NCI-H1417 treated with DMSO at 0.1 percent for 48 hours (cell line): ENCODE measurements around the gene CST7.
"Not testable (repeated sequence)": the region's sequence is repeated elsewhere in the genome, so short reads cannot be mapped to it uniquely, and the experiment has no call there.

Source experiments
- DNase-seq: peaks from one replicate; lab custom pipeline; 2025; lab: John Stamatoyannopoulos, UW

Gene CST7

DNA sequence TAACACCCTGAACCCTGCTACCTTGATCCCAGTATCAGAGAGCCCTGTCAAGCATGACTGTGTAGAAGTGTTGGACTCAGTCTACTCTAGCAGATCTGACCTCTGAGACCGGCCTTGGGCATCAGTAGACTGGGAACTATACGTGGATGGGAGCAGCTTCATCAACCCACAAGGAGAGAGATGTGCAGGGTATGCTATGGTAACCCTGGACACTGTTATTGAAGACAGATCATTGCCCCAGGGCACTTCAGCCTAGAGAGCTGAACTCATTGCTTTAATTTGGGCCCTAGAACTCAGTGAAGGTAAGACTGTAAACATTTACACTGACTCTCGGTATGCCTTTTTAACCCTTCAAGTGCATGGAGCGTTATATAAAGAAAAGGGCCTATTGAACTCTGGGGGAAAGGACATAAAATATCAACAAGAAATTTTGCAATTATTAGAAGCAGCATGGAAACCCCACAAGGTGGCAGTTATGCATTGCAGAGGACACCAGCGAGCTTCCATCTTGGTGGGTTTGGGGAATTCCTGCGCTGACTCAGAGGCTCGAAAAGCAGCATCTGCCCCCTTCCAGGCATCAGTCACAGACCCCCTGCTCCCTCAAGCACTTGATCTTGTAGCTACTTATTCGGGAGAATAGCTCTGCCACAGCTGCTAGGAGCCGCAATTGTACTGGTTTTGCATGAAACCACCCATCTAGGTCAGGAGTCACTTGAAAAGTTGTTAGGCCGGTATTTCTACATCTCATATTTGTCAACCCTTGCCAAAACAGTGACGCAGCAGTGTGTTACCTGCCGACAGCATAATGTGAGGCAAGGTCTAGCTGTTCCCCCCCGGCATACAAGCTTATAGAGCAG lies 19.0 kb upstream of the CST7 start:
- peak; percentile 68 for DNase-seq

DNA sequence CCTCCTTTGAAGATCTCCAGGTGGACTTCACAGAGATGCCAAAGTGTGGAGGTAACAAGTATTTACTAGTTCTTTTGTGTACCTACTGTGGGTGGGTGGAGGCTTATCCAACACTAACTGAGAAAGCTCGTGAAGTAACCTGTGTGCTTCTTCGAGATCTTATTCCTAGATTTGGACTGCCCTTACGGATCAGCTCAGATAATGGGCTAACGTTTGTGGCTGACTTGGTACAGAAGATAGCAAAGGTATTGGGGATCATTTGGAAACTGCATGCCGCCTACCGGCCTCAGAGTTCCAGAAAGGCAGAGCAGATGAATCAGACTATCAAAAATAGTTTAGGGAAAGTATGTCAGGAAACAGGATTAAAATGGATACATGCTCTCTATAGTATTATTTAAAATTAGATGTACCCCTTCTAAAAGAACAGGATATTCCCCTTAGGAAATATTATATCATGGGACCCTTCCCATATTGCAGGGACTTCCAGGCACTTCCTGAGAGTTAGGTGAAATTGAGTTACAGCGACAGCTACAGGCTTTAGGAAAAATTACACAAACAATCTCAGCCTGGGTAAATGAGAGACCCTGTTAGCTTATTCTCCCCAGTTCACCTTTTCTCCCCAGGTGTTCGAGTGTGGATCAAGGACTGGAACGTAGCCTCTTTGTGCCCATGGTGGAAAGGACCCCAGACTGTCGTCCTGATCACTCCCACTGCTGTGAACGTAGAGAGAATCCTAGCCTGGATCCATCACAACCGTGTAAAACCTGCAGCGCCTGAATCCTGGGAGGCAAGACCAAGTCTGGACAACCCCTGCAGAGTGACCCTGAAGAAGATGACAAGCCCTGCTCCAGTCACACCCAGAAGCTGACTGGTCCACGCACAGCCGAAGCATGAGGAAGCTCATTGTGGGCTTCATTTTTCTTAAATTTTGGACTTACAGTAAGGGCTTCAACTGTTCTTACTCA lies 18.1 kb upstream of the CST7 start:
- DNase-seq: not testable (repeated sequence)

DNA sequence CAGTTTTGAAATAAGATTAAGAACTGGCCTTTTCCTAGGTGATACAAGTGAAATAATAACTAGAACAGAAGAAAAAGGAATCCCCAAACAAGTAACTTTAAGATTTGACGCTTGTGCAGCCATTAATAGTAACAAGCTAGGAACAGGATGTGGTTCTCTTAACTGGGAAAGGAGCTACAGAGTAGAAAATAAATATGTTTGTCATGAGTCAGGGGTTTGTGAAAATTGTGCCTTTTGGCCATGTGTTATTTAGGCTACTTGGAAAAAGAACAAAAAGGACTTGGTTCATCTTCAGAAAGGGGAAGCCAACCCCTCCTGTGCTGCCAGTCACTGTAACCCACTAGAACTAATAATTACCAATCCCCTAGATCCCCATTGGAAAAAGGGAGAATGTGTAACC lies 17.2 kb upstream of the CST7 start:
- not testable (repeated sequence) for DNase-seq

DNA sequence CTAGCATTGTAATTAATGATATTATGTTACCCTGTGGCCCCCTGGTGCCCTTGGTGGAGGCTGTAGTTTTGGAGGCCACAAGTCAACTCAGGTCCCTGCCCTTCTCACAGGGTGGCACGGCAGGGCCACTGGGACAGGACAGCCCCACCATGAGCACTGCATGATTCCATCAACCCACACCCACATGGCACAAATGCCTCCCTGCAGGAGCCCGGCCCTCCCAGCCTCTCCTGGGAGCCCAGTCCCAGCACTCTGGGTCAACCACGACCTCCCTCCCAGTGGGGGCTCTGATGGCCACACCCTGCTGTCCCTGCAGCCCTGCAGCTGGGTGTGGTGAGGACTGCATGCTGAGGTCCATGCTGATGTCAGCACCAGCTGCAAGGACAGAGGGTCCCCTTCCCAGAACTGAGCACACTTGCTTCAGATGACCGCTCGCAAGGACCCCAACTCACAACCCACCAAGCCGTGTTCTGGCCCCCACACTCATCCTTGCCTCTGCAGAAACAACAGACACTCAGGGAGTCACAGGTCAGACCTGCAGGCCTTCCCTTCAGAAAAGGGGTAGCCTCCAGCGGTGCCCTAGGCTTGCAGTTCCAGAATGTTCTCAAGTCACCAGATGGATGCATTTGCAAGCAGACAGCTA lies 15.7 kb upstream of the CST7 start:
- no peak for DNase-seq

DNA sequence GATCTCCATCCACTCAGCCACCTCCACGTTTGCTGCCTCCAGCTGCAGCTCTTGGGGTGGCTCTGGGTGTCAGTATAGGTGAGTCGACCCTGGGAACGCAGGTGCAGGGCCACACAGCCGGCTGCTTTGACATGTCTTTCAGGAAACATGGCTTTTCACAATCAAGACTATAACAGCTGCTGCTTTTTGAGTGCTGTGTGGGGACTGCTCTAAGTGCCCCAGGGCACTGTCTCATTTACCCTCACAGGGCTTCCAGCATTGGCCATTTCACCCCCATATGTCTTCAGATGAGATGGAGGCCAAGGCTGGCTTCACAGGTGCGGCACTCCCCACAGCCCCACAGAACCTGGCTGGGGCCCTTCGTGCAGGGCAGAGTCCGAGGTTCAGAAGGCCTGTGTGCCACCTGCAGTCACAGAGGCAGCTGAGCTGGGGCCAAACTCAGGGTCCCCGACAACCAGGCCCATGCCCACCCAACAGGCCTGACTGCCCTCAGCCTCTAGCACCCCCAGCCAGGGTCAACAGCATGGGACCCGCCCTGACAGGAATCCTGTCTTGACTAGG lies 14.9 kb upstream of the CST7 start:
- DNase-seq: no peak

DNA sequence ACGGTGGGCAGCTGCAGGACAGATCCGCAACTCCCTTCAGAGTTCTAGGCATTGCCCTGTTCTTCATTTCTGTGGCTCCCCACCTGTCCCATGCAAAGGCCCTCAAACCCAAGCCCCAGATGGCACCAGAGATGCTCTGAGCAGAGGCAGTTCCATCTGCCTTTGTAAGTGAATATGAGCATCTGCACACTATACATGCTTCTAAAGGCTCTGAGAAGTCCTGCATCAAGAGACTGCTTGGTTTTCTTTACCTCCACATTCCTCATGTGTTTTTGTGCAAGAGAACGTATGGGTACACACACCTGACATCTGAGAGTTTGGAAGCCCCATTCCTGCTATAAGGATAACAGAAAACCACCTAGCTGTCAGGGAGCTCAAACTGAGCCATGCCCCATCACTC lies 14.4 kb upstream of the CST7 start:
- no peak for DNase-seq

DNA sequence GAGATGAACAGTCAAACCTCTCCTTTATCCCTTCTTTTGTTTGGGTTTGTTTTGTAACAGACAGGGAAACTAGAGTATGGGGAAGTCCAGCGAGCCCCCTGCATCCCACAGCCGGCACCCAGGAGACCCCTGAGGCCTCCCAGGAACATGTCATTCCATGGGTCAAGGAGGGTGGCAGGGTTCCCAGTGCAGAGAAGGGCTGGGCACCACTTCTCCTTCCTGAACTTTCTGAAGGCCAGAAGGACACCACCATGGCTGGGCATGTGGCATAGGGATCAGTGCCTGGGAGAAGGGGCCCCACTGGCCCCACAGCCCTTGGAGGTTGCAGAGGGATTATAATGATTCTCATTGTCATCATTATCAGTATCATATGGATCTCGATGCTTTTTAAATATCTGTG lies 13.9 kb upstream of the CST7 start:
- DNase-seq: no peak

DNA sequence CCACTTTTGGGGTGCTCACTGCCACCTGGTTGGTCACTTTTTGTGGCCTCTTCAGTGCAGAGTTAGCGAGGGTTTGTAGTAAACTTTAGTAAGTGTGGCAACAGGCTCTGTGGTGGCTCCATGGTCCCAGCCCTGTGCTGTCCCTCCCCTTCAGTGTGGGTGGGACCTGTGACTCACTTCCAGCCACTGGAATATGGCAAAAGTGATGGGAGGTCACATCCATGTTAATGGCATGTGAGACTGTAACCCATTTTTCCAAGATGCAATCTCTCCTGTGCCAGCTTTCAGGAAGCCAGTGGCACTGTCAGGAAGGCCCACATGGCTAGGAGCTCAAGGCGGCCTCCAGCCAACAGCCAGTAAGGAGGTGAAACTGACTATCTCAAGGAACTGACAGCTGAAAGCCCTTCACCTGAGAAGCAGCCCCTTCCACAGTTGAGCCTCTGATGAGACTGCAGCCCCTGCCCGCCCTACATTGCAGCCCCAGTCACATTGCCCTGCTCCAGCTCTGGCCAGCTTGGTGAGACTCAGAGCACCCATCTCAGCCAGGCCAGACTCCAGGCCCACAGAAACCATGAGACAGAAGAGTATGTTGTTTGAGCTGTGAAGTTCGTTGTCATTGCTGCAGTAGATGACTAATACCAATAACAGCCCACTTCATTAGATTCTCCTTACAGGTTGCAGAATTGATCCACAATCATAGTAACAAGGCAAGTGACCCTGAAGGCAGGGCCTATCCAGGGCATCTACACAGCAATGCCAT lies 13.1 kb upstream of the CST7 start:
- no peak for DNase-seq

DNA sequence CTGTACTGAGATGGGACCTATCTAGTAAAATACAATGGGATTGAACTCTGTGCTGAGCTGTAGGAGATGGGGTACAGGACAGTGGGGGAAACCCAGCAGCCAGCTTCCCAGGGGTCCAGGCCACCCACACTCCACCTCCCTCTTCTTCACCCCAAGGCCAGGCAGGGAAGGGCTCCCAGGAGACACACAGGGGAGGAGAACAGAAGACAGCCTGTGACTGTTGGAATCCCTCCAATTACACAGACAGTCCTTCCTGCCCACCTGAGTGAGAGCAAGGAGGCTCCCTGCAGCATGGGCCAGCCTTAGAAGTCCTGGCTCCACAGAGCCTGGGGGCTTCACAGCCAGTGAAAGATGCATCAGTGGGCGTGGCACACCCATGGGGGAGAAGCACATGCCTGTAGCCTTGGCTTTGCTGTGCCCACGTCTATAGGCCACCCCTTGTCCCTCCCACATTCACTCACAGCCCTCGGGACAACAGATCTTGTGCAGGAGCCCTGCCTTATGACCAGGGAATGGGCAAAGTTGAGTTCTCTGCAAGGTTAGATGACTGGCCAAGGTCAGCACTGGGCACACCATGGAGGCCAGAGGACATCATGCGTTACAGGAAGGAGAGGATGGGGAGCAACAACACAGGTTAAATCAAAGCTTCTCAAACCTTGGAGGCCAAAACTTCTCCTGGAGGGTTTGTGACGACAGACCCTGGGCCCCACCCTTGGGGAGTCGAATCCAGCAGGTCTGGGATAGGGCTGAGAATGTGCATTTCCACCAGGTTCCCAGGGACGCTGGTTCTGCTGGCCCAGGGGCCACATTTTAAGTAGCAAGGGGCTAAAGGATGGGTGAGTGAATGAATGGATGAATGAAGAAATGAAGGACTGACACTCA lies 12.3 kb upstream of the CST7 start:
- no peak for DNase-seq

DNA sequence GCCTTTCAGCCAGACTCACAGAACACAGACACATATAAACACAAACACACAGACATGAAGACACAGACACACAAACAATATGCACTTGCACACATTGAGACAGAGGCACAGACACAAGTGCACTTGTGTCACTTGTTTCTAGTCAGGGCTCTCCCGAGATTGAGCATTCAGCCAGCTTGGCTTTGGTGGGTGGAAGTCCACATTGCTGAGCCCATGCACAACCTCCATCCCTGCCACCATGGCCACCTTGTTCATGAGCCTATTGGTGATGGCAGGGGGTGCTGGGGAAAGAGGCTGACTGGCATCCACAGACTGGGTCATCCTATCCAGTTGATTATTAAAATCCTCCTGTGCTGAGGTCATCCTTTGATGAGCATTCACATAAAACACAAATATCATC lies 11.5 kb upstream of the CST7 start:
- DNase-seq: no peak

DNA sequence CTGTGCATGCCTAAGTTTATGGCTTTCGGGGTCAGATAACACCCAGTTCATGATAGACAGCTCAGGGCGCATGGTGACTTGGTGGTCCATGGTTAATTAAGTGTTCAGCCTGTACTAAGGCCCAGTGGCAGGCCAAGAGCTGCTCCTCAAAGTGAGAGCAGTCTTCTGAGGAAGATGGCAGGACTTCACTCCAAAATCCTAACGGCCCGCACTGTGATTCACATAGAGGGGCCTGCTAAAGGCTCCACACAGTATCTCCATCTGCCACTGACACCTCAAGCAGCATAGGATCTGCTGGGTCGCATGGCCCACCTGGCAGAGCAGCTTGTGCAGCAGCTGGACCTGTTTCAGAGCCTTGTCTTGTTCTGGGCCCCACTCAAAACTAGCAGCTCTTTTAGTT lies 10.6 kb upstream of the CST7 start:
- DNase-seq: no peak

DNA sequence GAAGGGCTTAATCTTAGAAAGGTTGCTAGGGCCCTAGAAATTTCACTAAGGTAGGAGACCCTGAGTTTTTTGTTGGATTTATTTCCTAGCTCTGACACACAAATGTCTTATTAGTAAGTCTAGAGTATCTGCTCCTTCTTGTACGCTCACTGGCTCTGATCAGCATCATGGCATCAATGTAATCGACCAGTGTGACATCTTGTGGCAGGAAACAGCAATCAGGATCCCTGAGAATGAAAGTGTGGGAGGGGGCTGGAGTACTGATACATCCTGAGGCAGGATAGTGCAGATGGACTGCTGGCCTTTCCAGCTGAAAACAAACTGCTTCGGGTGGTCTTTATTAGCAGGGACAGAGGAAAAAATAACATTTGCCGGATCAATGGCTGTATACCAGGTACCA lies 10.0 kb upstream of the CST7 start:
- DNase-seq: no peak

DNA sequence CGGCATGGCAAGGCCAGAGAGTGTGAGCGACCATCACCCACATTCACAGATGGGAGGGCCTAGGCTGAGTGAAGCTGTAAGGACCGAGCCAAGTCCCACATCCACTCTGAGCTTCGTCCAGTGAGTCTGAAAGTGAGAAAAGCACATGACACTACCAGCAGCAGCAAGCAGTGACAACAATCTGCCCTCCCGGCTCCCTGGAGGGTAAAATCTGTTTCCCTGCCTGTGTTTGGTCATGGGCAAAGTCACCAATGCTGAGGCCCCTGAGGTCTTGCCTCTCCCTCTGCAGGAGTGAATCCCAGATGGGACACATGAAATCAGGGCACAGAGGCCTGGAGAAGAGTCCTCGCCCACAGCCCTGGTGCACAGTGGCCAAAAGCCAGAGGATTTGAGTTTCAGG lies 6.4 kb upstream of the CST7 start:
- no peak for DNase-seq

DNA sequence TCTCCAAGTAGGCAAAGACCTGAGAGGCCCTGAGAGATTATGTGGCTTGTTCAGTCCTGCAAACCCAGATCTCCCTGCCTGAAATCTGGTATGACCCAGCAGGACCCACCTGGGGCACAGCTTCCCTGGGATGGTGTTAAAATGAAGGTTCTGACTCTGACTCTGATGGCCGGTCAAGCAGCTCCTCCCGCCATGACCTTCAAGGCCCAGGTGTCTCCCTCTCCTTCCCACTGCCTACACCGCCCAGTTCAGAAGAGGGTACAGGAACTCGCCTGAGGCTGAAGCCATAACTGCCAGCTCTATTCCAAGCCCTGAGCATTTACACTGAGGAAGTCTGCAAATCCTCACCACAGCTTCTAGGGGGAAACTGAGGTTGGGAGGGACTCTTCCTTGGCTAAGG lies 5.9 kb upstream of the CST7 start:
- DNase-seq: no peak

DNA sequence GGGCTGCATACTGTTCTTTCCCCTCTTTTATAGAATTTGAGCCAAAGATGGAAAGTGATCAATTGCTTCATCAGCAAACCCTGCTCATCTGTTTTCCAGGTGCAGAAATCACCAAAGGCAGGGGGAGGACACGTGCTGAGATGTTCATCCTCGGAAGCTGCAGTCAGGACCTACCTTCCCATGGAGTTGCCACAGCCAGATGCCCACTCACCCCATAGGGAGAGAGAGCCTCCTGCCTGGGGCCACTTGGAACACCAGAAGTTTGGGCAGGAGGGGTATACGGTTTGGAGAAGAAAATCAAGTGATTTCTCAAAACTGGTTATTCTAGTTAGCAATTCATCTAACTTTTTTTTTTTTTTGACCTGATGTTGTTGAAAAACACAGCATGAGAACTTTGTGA lies 5.3 kb upstream of the CST7 start:
- DNase-seq: no peak

DNA sequence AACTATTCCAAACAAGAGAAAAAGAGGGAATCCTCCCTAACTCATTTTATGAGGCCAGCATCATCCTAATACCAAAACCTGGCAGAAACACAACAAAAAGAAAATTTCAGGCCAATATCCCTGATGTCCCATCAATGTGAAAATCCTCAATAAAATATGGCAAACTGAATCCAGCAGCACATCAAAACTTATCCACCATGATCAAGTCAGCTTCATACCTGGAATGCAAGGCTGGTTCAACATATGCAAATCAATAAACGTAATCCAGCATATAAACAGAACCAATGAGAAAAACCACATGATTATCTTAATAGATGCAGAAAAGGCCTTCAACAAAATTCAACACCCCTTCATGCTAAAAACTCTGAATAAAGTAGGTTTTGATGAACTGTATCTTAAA lies 2.7 kb upstream of the CST7 start:
- not testable (repeated sequence) for DNase-seq

DNA sequence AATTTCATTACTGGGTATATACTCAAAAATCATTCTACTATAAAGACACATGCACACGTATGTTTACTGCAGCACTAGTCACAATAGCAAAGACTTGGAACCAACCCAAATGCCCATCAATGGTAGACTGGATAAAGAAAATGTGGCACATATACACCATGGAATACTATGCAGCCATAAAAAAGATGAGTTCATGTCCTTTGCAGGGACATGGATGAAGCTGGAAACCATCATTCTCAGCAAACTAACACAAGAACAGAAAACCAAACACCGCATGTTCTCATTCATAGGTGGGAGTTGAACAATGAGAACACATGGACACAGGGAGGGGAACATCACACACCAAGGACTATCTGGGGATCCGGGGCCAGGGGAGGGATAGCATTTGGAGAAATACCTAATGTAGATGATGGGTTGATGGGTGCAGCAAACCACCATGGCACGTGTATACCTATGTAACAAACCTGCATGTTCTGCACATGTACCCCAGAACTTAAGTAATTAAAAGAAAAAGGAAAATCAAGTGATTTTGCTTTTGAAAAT lies 602 bp upstream of the CST7 start:
- not testable (repeated sequence) for DNase-seq

DNA sequence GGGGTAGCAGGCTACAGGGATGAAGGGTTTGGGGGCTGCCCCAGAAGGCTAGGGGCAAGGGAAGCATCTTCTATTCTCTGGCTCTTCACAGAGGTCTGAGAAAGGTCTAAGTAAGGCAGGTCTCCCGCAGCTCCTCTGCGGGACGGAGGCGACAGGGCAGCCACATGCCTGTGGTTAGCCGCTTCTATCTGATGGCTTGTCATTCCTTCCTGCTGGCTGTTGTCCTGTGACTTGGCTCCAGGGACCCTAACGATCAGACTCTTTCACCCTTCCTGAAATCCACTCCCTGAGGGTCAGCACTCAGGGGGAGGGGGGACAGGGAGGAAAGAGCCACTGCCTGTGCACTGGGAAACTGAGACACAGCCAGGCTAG lies 673 bp downstream of the CST7 start:
- DNase-seq: no peak

DNA sequence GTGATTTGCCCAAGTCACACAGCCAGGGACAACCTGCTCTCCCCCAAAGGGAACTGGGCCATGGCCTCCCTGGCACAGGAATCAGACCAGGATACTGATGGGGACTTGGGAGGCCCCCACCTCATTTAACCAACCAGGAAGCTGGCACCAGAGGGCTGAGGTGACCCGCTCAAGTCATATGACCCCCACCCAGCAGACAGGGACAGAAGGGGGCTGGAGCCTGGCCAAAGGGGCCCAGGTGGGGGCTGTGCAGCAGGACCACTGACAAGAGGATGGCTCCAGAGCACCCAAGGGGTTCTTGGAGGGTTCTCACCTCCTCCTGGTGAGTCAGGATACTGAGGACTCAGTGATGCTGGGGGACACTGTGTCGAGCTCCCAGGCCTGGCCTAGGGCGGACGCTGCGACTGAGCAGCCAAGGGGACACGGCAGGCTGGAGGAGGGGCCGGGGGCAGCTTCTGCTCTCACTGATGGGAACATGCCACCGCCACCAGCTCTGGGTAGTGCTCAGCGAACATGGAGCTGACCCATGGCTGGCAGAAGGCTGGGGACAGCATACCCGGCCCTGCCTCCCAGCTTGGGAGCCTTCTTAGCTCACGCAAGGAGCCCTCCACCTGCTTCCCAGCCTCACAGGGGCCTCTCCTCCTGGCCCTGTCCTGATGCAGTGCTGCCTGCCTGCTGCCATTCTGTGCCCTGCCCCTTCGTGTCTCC lies 1.2 kb downstream of the CST7 start:
- DNase-seq: no peak
